ENCODE results near the gene RIMOC1. TPM values are rescaled to one million over a fixed set of nuclear protein-coding genes. Genes with fewer than 3 reads are reported as not detected.
"Not testable (repeated sequence)": the region's sequence is repeated elsewhere in the genome, so short reads cannot be mapped to it uniquely, and the experiment has no call there.

Gene RIMOC1
- total and polyA plus RNA-seq, 2 donors from 2014 or later: 6.5 to 28.9 TPM

DNA sequence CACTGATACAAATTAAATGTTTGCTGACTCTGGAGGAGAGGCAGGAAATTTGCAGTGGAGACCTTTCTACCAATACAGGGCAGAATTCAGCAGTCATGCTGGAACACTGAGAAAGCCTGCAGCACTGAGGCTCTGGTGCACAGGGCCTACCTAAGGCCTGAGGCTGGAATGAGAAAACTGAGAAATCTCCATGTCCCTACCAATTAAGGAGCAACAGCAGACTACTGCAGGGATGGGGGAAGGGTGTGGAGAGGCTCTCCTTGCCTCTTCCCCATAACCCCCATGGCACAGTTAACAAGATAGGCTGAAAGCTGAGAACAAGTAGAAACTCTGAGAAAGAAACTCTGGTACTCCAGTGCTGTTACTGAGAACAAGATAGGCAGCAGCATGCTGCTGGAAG is 31.4 kb downstream of the RIMOC1 start:
- FAIRE-seq (no peak), DNase-seq (no peak)
- Histone ChIP-seq H3K27me3 (ENCODE audit: control insufficient read depth, insufficient read depth, low read length) (no peaks in the 10 kb centered on the region), H3K4me3 (ENCODE audit: low read length in 3 of 3) (no peak overlapping the region), H3K27ac (ENCODE audit: low read depth in 2 of 2, low read length in 2 of 2) (no peak overlapping the region), H3K9me3 (ENCODE audit: control insufficient read depth in 2 of 3, insufficient read depth in 1 of 3, low read length in 3 of 3) (no peaks in the 10 kb centered on the region), H3K36me3 (ENCODE audit: control insufficient read depth in 2 of 3, insufficient read depth in 3 of 3, low read length in 3 of 3) (peaks cover 2 to 21% (median 10%) of the 10 kb centered on the region in 3 donors), H3K4me1 (ENCODE audit: control insufficient read depth in 2 of 3, insufficient read depth in 2 of 3, low read depth in 1 of 3, low read length in 3 of 3) (no peaks in the 10 kb centered on the region), H3K9ac (ENCODE audit: low read length in 3 of 3) (no peak overlapping the region)
- intact Hi-C loops (cut with DNase I): no loop called here
- TF ChIP-seq, protein P1, sequence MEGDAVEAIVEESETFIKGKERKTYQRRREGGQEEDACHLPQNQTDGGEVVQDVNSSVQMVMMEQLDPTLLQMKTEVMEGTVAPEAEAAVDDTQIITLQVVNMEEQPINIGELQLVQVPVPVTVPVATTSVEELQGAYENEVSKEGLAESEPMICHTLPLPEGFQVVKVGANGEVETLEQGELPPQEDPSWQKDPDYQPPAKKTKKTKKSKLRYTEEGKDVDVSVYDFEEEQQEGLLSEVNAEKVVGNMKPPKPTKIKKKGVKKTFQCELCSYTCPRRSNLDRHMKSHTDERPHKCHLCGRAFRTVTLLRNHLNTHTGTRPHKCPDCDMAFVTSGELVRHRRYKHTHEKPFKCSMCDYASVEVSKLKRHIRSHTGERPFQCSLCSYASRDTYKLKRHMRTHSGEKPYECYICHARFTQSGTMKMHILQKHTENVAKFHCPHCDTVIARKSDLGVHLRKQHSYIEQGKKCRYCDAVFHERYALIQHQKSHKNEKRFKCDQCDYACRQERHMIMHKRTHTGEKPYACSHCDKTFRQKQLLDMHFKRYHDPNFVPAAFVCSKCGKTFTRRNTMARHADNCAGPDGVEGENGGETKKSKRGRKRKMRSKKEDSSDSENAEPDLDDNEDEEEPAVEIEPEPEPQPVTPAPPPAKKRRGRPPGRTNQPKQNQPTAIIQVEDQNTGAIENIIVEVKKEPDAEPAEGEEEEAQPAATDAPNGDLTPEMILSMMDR (IDR thresholded peaks at IDR 0.05; ENCODE audit: borderline replicate concordance, extremely low read depth, insufficient read depth): no peak

DNA sequence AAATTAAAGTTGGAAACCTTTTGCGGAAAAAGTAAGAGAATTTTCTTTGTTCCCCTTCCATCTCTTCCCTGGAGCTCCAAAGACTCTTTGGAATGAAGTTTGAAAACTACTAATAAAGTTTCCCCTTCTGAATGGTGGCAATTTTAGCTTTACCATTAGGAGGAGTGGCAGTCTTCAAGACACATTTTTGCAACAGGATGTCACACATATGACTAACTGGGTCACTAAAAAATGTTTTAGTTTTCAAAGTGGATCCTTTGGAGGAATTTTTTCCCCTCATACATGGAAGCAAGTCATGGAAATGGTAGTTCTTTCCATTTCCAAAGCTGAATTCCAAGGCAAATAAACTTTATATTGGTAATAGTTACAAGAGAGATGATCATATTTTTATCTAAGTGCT is 36.5 kb downstream of the RIMOC1 start:
- intact Hi-C loops (cut with DNase I): no loop called here
- H3K27me3 ChIP-seq (ENCODE audit: control insufficient read depth, insufficient read depth, low read length): no peaks in the 10 kb centered on the region
- no peaks in the 10 kb centered on the region for H3K4me1 ChIP-seq (ENCODE audit: control insufficient read depth in 2 of 3, insufficient read depth in 2 of 3, low read depth in 1 of 3, low read length in 3 of 3)
- FAIRE-seq (no peak), DNase-seq (no peak)
- no peak overlapping the region for H3K4me3 ChIP-seq (ENCODE audit: low read length in 3 of 3)
- peaks cover 0 to 5% (median 3%) of the 10 kb centered on the region in 3 donors for H3K36me3 ChIP-seq (ENCODE audit: control insufficient read depth in 2 of 3, insufficient read depth in 3 of 3, low read length in 3 of 3)
- no peak overlapping the region for H3K27ac ChIP-seq (ENCODE audit: low read depth in 2 of 2, low read length in 2 of 2)
- TF ChIP-seq, protein P1 (IDR thresholded peaks at IDR 0.05; ENCODE audit: borderline replicate concordance, extremely low read depth, insufficient read depth): no peak
- no peaks in the 10 kb centered on the region for H3K9me3 ChIP-seq (ENCODE audit: control insufficient read depth in 2 of 3, insufficient read depth in 1 of 3, low read length in 3 of 3)
- H3K9ac ChIP-seq (ENCODE audit: low read length in 3 of 3): no peak overlapping the region

DNA sequence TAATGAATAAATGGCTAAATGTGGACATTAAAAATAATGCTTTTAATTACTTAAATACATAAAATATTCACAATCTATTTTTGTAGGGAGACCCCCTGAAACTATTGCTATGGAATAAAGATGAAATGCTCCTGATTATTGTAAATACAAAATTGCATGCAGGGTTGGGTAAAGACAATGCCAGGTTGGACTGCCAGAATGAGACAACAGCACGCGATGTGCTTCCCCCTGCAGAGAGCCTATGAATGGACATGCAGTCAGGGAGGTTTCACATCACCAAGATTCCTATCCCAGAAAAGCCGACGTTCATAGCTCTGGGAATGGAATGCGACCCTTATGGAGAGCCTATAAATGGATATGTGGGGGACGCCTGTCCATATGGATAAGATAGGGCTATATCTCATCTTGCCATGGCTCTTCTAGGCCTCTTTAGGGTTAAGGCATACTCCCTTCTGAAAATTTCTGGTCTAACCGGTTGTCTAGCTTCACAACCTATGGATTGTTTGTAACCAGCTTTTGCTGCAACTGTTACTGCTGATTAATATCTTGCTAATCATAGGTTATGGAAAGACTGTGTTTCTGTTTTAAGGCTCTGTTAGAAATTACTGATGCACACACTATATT is 41.3 kb downstream of the RIMOC1 start:
- H3K9ac ChIP-seq (ENCODE audit: low read length in 3 of 3); H3K27ac ChIP-seq (ENCODE audit: low read depth in 2 of 2, low read length in 2 of 2); intact Hi-C loops (cut with DNase I); FAIRE-seq; H3K36me3 ChIP-seq (ENCODE audit: control insufficient read depth in 2 of 3, insufficient read depth in 3 of 3, low read length in 3 of 3); H3K4me1 ChIP-seq (ENCODE audit: control insufficient read depth in 2 of 3, insufficient read depth in 2 of 3, low read depth in 1 of 3, low read length in 3 of 3); DNase-seq; H3K9me3 ChIP-seq (ENCODE audit: control insufficient read depth in 2 of 3, insufficient read depth in 1 of 3, low read length in 3 of 3); H3K27me3 ChIP-seq (ENCODE audit: control insufficient read depth, insufficient read depth, low read length); H3K4me3 ChIP-seq (ENCODE audit: low read length in 3 of 3): not testable (repeated sequence)

DNA sequence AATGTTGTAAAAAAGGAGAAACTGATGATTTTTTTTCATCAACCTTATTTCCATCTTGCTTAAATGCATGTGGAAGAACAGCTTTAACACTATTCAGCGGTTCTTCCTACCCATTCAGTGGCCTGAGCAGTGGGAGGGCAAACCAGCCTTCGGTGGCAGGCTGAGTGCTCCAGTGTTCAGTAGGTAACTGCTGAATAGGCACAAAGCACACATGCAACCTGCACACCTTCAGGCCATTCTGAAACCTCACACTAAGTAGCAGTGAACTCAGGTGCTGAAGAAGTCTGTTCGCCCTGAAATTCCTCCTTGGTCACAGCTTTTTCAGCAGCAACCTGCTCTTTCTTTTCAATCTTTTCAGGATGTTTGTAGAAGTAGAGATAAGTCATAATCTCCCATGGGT is 47.1 kb downstream of the RIMOC1 start:
- TF ChIP-seq, protein P1 (IDR thresholded peaks at IDR 0.05; ENCODE audit: borderline replicate concordance, extremely low read depth, insufficient read depth): no peak

More for the DNA sequence above, 47.1 kb downstream of the RIMOC1 start:
- no peak overlapping the region for H3K9ac ChIP-seq (ENCODE audit: low read length in 3 of 3)
- H3K4me3 ChIP-seq (ENCODE audit: low read length in 3 of 3): no peak overlapping the region
- no peak for DNase-seq
- H3K9me3 ChIP-seq (ENCODE audit: control insufficient read depth in 2 of 3, insufficient read depth in 1 of 3, low read length in 3 of 3): peaks cover 0 to 2% (median 0%) of the 10 kb centered on the region in 3 donors
- no peak overlapping the region for H3K27ac ChIP-seq (ENCODE audit: low read depth in 2 of 2, low read length in 2 of 2)
- no peak for FAIRE-seq
- no peaks in the 10 kb centered on the region for H3K4me1 ChIP-seq (ENCODE audit: control insufficient read depth in 2 of 3, insufficient read depth in 2 of 3, low read depth in 1 of 3, low read length in 3 of 3)
- intact Hi-C loops (cut with DNase I): no loop called here
- no peaks in the 10 kb centered on the region for H3K36me3 ChIP-seq (ENCODE audit: control insufficient read depth in 2 of 3, insufficient read depth in 3 of 3, low read length in 3 of 3)
- H3K27me3 ChIP-seq (ENCODE audit: control insufficient read depth, insufficient read depth, low read length): no peaks in the 10 kb centered on the region

Other genes starting within 250 kb of the RIMOC1 start
- 20.5 TPM for gene OXCT1, start 33.9 kb upstream of the RIMOC1 start, total RNA-seq
- gene OXCT1, start 33.9 kb upstream of the RIMOC1 start, polyA plus RNA-seq (ENCODE audit: insufficient read depth, low read depth, low replicate concordance): 42.7 TPM
- gene FBXO4, start 20.9 kb downstream of the RIMOC1 start, total RNA-seq: 12.8 TPM
- gene FBXO4, start 20.9 kb downstream of the RIMOC1 start, polyA plus RNA-seq (ENCODE audit: insufficient read depth, low read depth, low replicate concordance): 7.8 TPM

Measured in kidney (tissue), 14 donors.